ENCODE data around the gene CARD10. TPM values are rescaled to one million over a fixed set of nuclear protein-coding genes. Genes with fewer than 3 reads are reported as not detected.
"Not testable (repeated sequence)": the region's sequence is repeated elsewhere in the genome, so short reads cannot be mapped to it uniquely, and the experiment has no call there.

The CARD10 gene
- total and polyA plus RNA-seq, 2 donors, result 1.1 to 4.2 TPM

- H3K4me3 ChIP-seq (ENCODE audit: low read length in 2 of 2), result no peak overlapping the region
- no peaks in the 10 kb centered on the region for H3K36me3 ChIP-seq (ENCODE audit: control insufficient read depth in 2 of 2, insufficient read depth in 2 of 2, low read length in 1 of 2)
- no peaks in the 10 kb centered on the region for H3K9me3 ChIP-seq (ENCODE audit: control insufficient read depth in 2 of 2, insufficient read depth in 1 of 2, low read length in 1 of 2)
- DNase-seq (ENCODE audit: low read depth in 6 of 9, low spot score in 9 of 9), result no peak
- peaks cover 0 to 10% of the 10 kb centered on the region in 2 donors for H3K4me1 ChIP-seq (ENCODE audit: control insufficient read depth in 2 of 2, insufficient read depth in 2 of 2, low read length in 2 of 2)
- H3K27me3 ChIP-seq (ENCODE audit: control insufficient read depth in 2 of 2, insufficient read depth in 1 of 2, low read length in 1 of 2), result peaks cover 0 to 11% of the 10 kb centered on the region in 2 donors
- WGBS, result 95% methylated on average over 6 of the region's 6 CpGs
- no peak overlapping the region for H3K27ac ChIP-seq (ENCODE audit: low read depth in 1 of 2, low read length in 1 of 2)
Measured at GRCh38 chr22:37535159-37535558, 15.9 kb upstream of the CARD10 start.

GRCh38 chr22:37534445-37534844 is 15.2 kb upstream of the CARD10 start:
- Histone ChIP-seq H3K4me3 (ENCODE audit: low read length in 2 of 2) (no peak overlapping the region), H3K27me3 (ENCODE audit: control insufficient read depth in 2 of 2, insufficient read depth in 1 of 2, low read length in 1 of 2) (peaks cover 0 to 5% of the 10 kb centered on the region in 2 donors), H3K36me3 (ENCODE audit: control insufficient read depth in 2 of 2, insufficient read depth in 2 of 2, low read length in 1 of 2) (no peaks in the 10 kb centered on the region), H3K27ac (ENCODE audit: low read depth in 1 of 2, low read length in 1 of 2) (no peak overlapping the region), H3K4me1 (ENCODE audit: control insufficient read depth in 2 of 2, insufficient read depth in 2 of 2, low read length in 2 of 2) (peaks cover 0 to 10% of the 10 kb centered on the region in 2 donors), H3K9me3 (ENCODE audit: control insufficient read depth in 2 of 2, insufficient read depth in 1 of 2, low read length in 1 of 2) (peaks cover 0 to 3% of the 10 kb centered on the region in 2 donors)
- 87% methylated on average over 3 of the region's 3 CpGs for WGBS
- DNase-seq (ENCODE audit: low read depth in 6 of 9, low spot score in 9 of 9), result no peak

- Histone ChIP-seq H3K4me3 (ENCODE audit: low read length in 2 of 2) (no peak overlapping the region), H3K36me3 (ENCODE audit: control insufficient read depth in 2 of 2, insufficient read depth in 2 of 2, low read length in 1 of 2) (no peaks in the 10 kb centered on the region), H3K4me1 (ENCODE audit: control insufficient read depth in 2 of 2, insufficient read depth in 2 of 2, low read length in 2 of 2) (peaks cover 0 to 10% of the 10 kb centered on the region in 2 donors), H3K27me3 (ENCODE audit: control insufficient read depth in 2 of 2, insufficient read depth in 1 of 2, low read length in 1 of 2) (peaks cover 0 to under 1% of the 10 kb centered on the region in 2 donors), H3K27ac (ENCODE audit: low read depth in 1 of 2, low read length in 1 of 2) (no peak overlapping the region), H3K9me3 (ENCODE audit: control insufficient read depth in 2 of 2, insufficient read depth in 1 of 2, low read length in 1 of 2) (peaks cover 0 to 3% of the 10 kb centered on the region in 2 donors)
- WGBS, result 6% methylated on average over 9 of the region's 9 CpGs
- DNase-seq (ENCODE audit: low read depth in 6 of 9, low spot score in 9 of 9), result peak in 1 of 9 donors; percentile 22
Measured at GRCh38 chr22:37533995-37534394, 14.8 kb upstream of the CARD10 start.

- 63% methylated on average over 2 of the region's 2 CpGs for WGBS
- no peak overlapping the region for H3K27ac ChIP-seq (ENCODE audit: low read depth in 1 of 2, low read length in 1 of 2)
- H3K4me1 ChIP-seq (ENCODE audit: control insufficient read depth in 2 of 2, insufficient read depth in 2 of 2, low read length in 2 of 2), result no peaks in the 10 kb centered on the region
- peak in 1 of 9 donors; percentile 16 for DNase-seq (ENCODE audit: low read depth in 6 of 9, low spot score in 9 of 9)
- H3K36me3 ChIP-seq (ENCODE audit: control insufficient read depth in 2 of 2, insufficient read depth in 2 of 2, low read length in 1 of 2), result no peaks in the 10 kb centered on the region
- H3K4me3 ChIP-seq (ENCODE audit: low read length in 2 of 2), result no peak overlapping the region
- peaks cover 0 to 14% of the 10 kb centered on the region in 2 donors for H3K27me3 ChIP-seq (ENCODE audit: control insufficient read depth in 2 of 2, insufficient read depth in 1 of 2, low read length in 1 of 2)
- peaks cover 0 to 3% of the 10 kb centered on the region in 2 donors for H3K9me3 ChIP-seq (ENCODE audit: control insufficient read depth in 2 of 2, insufficient read depth in 1 of 2, low read length in 1 of 2)
Measured at GRCh38 chr22:37529652-37530345, 10.6 kb upstream of the CARD10 start.

- H3K27ac ChIP-seq (ENCODE audit: low read depth in 1 of 2, low read length in 1 of 2); H3K36me3 ChIP-seq (ENCODE audit: control insufficient read depth in 2 of 2, insufficient read depth in 2 of 2, low read length in 1 of 2); H3K4me3 ChIP-seq (ENCODE audit: low read length in 2 of 2); H3K9me3 ChIP-seq (ENCODE audit: control insufficient read depth in 2 of 2, insufficient read depth in 1 of 2, low read length in 1 of 2); DNase-seq (ENCODE audit: low read depth in 6 of 9, low spot score in 9 of 9); H3K4me1 ChIP-seq (ENCODE audit: control insufficient read depth in 2 of 2, insufficient read depth in 2 of 2, low read length in 2 of 2): not testable (repeated sequence)
- 93% methylated on average over 9 of the region's 9 CpGs for WGBS
- peaks cover 3 to 22% of the 10 kb centered on the region in 2 donors for H3K27me3 ChIP-seq (ENCODE audit: control insufficient read depth in 2 of 2, insufficient read depth in 1 of 2, low read length in 1 of 2)
Measured at GRCh38 chr22:37527952-37528351, 8.7 kb upstream of the CARD10 start.

- DNase-seq (ENCODE audit: low read depth in 6 of 9, low spot score in 9 of 9); H3K36me3 ChIP-seq (ENCODE audit: control insufficient read depth in 2 of 2, insufficient read depth in 2 of 2, low read length in 1 of 2); H3K4me3 ChIP-seq (ENCODE audit: low read length in 2 of 2); H3K9me3 ChIP-seq (ENCODE audit: control insufficient read depth in 2 of 2, insufficient read depth in 1 of 2, low read length in 1 of 2); H3K4me1 ChIP-seq (ENCODE audit: control insufficient read depth in 2 of 2, insufficient read depth in 2 of 2, low read length in 2 of 2); H3K27ac ChIP-seq (ENCODE audit: low read depth in 1 of 2, low read length in 1 of 2): not testable (repeated sequence)
- H3K27me3 ChIP-seq (ENCODE audit: control insufficient read depth in 2 of 2, insufficient read depth in 1 of 2, low read length in 1 of 2), result peaks cover 3 to 30% of the 10 kb centered on the region in 2 donors
- WGBS, result 97% methylated on average over 9 of the region's 9 CpGs
Measured at GRCh38 chr22:37527081-37527752, 8.0 kb upstream of the CARD10 start.

GRCh38 chr22:37526376-37526775 is 7.2 kb upstream of the CARD10 start:
- no peak overlapping the region for H3K4me3 ChIP-seq (ENCODE audit: low read length in 2 of 2)
- peaks cover 0 to 3% of the 10 kb centered on the region in 2 donors for H3K9me3 ChIP-seq (ENCODE audit: control insufficient read depth in 2 of 2, insufficient read depth in 1 of 2, low read length in 1 of 2)
- no peak for DNase-seq (ENCODE audit: low read depth in 6 of 9, low spot score in 9 of 9)
- no peaks in the 10 kb centered on the region for H3K36me3 ChIP-seq (ENCODE audit: control insufficient read depth in 2 of 2, insufficient read depth in 2 of 2, low read length in 1 of 2)
- no peak overlapping the region for H3K27ac ChIP-seq (ENCODE audit: low read depth in 1 of 2, low read length in 1 of 2)
- no peaks in the 10 kb centered on the region for H3K4me1 ChIP-seq (ENCODE audit: control insufficient read depth in 2 of 2, insufficient read depth in 2 of 2, low read length in 2 of 2)
- peaks cover 3 to 38% of the 10 kb centered on the region in 2 donors for H3K27me3 ChIP-seq (ENCODE audit: control insufficient read depth in 2 of 2, insufficient read depth in 1 of 2, low read length in 1 of 2)
- 95% methylated on average over 12 of the region's 12 CpGs for WGBS

- H3K36me3 ChIP-seq (ENCODE audit: control insufficient read depth in 2 of 2, insufficient read depth in 2 of 2, low read length in 1 of 2), result no peaks in the 10 kb centered on the region
- H3K4me3 ChIP-seq (ENCODE audit: low read length in 2 of 2), result no peak overlapping the region
- H3K27ac ChIP-seq (ENCODE audit: low read depth in 1 of 2, low read length in 1 of 2), result no peak overlapping the region
- H3K9me3 ChIP-seq (ENCODE audit: control insufficient read depth in 2 of 2, insufficient read depth in 1 of 2, low read length in 1 of 2), result peaks cover 0 to 3% of the 10 kb centered on the region in 2 donors
- peaks cover 8 to 43% of the 10 kb centered on the region in 2 donors for H3K27me3 ChIP-seq (ENCODE audit: control insufficient read depth in 2 of 2, insufficient read depth in 1 of 2, low read length in 1 of 2)
- DNase-seq (ENCODE audit: low read depth in 6 of 9, low spot score in 9 of 9), result no peak
- no peaks in the 10 kb centered on the region for H3K4me1 ChIP-seq (ENCODE audit: control insufficient read depth in 2 of 2, insufficient read depth in 2 of 2, low read length in 2 of 2)
- 83% methylated on average over 7 of the region's 7 CpGs for WGBS
Measured at GRCh38 chr22:37525746-37526350, 6.6 kb upstream of the CARD10 start.

All from thymus (tissue), 11 donors.